A549 (cell line): ENCODE results near the gene NGFR. TPM values are rescaled to one million over a fixed set of nuclear protein-coding genes. Genes with fewer than 3 reads are reported as not detected.

Source experiments
- ATAC-seq, 2 experiments: fragments of 200-7000 bp in 1 of 2; fragments of >200 bp in 1 of 2; cut with Nextera tagmentation in 1 of 2; cut with Tn5 transposase in 1 of 2; 3 replicates each; pipeline versions ENCODE4 v1.8.0 to v1.9.1; 2018 to 2020; ENCODE audit warnings: mild to moderate bottlenecking in 1 of 2, moderate library complexity in 1 of 2
- CTCF ChIA-PET: fragments of 300-600 bp; sonication (Branson Sonifier 250); formaldehyde crosslinking; extraction: SDS; loops from one replicate; lab custom pipeline; 2021; ENCODE audit warnings: antibody characterized with exemption, inconsistent platforms; lab: Yijun Ruan, JAX
- POLR2A ChIA-PET: fragments of 350-600 bp; formaldehyde crosslinking; extraction: SDS; loops from one replicate; lab custom pipeline; 2021; ENCODE audit warnings: antibody characterized with exemption, inconsistent platforms; lab: Yijun Ruan, JAX
- DNase-seq, 2 experiments: peaks; one replicate each; pipeline versions ENCODE4 v3.0.0 to v3.0.0-alpha.2; 2011 to 2016; ENCODE audit warnings: low read depth in 1 of 2, low spot score in 1 of 2
- FAIRE-seq: peaks from 2 replicates; lab custom pipeline; 2011; peaks lifted over from hg19 to GRCh38; lab: Jason Lieb, UNC
- H3K27ac ChIP-seq, 2 experiments: fragments of >200 bp; sonication (Bioruptor Twin); formaldehyde crosslinking; 3 replicates each; pipeline ENCODE4 v1.5.1; 2016 to 2017
- H3K4me1 ChIP-seq: fragments of >200 bp; sonication (Bioruptor Twin); formaldehyde crosslinking; 3 replicates; pipeline ENCODE4 v1.6.1; 2016
- H3K4me2 ChIP-seq: fragments of >200 bp; sonication (Bioruptor Twin); formaldehyde crosslinking; 3 replicates; pipeline ENCODE4 v1.6.1; 2016
- H3K4me3 ChIP-seq: fragments of >200 bp; sonication (Bioruptor Twin); formaldehyde crosslinking; 3 replicates; pipeline ENCODE4 v1.5.1; 2016
- H3K9me3 ChIP-seq: fragments of >200 bp; sonication (Bioruptor Twin); formaldehyde crosslinking; 3 replicates; pipeline ENCODE4 v1.6.1; 2016
- BHLHE40 ChIP-seq: IDR thresholded peaks from 2 replicates; pipeline ENCODE4 v1.6.1; 2012; ENCODE audit warnings: low read depth, low read length, inconsistent platforms
- CBX8 ChIP-seq: fragments of 200-600 bp; sonication (generic); IDR thresholded peaks from 2 replicates; pipeline ENCODE4 v1.6.1; 2016
- EHMT2 ChIP-seq: fragments of 200-600 bp; sonication (generic); IDR thresholded peaks from 2 replicates; pipeline ENCODE4 v1.6.1; 2016; ENCODE audit warnings: antibody characterized with exemption, low read depth, mild to moderate bottlenecking, moderate library complexity
- EP300 ChIP-seq, 2 experiments: fragments of >200 bp; sonication (Bioruptor Twin); formaldehyde crosslinking; IDR thresholded peaks; 2 replicates in 1 of 2; 3 replicates in 1 of 2; pipeline ENCODE4 v1.6.1; 2016 to 2017
- FOSL2 ChIP-seq, 2 experiments: fragments of 450-650 bp in 1 of 2; fragments of >200 bp in 1 of 2; sonication (Bioruptor Twin) in 1 of 2; formaldehyde crosslinking; IDR thresholded peaks; 2 replicates each; pipeline versions ENCODE4 v1.5.0 to v1.6.1; 2016 to 2020; ENCODE audit warnings: mild to moderate bottlenecking in 1 of 2, moderate library complexity in 1 of 2
- HES2 ChIP-seq: fragments of >200 bp; sonication (Bioruptor Twin); formaldehyde crosslinking; IDR thresholded peaks from 2 replicates; pipeline ENCODE4 v1.6.1; 2016
- JUNB ChIP-seq: fragments of >200 bp; sonication (Bioruptor Twin); formaldehyde crosslinking; IDR thresholded peaks from 2 replicates; pipeline ENCODE4 v1.6.1; 2016
- MAFK ChIP-seq: fragments of 450-650 bp; IDR thresholded peaks from 2 replicates; pipeline ENCODE4 v1.6.1; 2014; ENCODE audit not compliant: partially characterized antibody
- MAZ ChIP-seq: fragments of 150-350 bp; IDR thresholded peaks from 2 replicates; pipeline ENCODE4 v1.6.1; 2014; ENCODE audit warnings: antibody characterized with exemption, low read depth, low read length, borderline replicate concordance
- MYC ChIP-seq: IDR thresholded peaks from 2 replicates; pipeline ENCODE4 v1.6.1; 2012; ENCODE audit warnings: mild to moderate bottlenecking, inconsistent platforms, low read length, improper control_type of control experiment, borderline replicate concordance
- NFE2L2 ChIP-seq: fragments of 150-350 bp; conservative IDR thresholded peaks from 2 replicates; pipeline ENCODE4 v1.6.1; 2014; ENCODE audit warnings: low read length
- NR3C1 ChIP-seq: fragments of >200 bp; sonication (Bioruptor Twin); formaldehyde crosslinking; IDR thresholded peaks from 3 replicates; pipeline ENCODE4 v1.6.1; 2017
- PBX3 ChIP-seq: IDR thresholded peaks from 2 replicates; pipeline ENCODE4 v1.6.1; 2012
- POLR2A ChIP-seq: IDR thresholded peaks from 2 replicates; pipeline ENCODE4 v1.6.1; 2012; ENCODE audit warnings: mild to moderate bottlenecking, low read length
- RAD21 ChIP-seq, 2 experiments: fragments of >200 bp in 1 of 2; sonication (Bioruptor Twin) in 1 of 2; formaldehyde crosslinking in 1 of 2; IDR thresholded peaks in 1 of 2; conservative IDR thresholded peaks in 1 of 2; 2 replicates in 1 of 2; 3 replicates in 1 of 2; pipeline ENCODE4 v1.6.1; 2012 to 2018; ENCODE audit warnings: inconsistent platforms in 1 of 2
- SREBF2 ChIP-seq: fragments of 450-650 bp; IDR thresholded peaks from 2 replicates; pipeline ENCODE4 v1.6.1; 2014; ENCODE audit warnings: mild to moderate bottlenecking, moderate library complexity
- USF2 ChIP-seq: fragments of 450-650 bp; IDR thresholded peaks from 2 replicates; pipeline ENCODE4 v1.6.1; 2014; ENCODE audit warnings: antibody characterized with exemption
- ZC3H11A ChIP-seq: fragments of 450-650 bp; IDR thresholded peaks from 2 replicates; pipeline ENCODE4 v1.6.1; 2014; ENCODE audit warnings: antibody characterized with exemption, mild to moderate bottlenecking
- WGBS: methylation state at CpG from one replicate; pipeline ENCODE4 v1.1.6; 2017; ENCODE audit errors: missing lambda C conversion rate; 5-methylcytosine and 5-hydroxymethylcytosine counted together
- polyA plus RNA-seq, 4 experiments: library from polyadenylated mRNA; depleted of rRNA in 3 of 4; stranded (reverse); fragments of >200 nt; fragmentation: RNase III in 1 of 4; extraction: RNeasy Plus Mini Kit Qiagen cat#74134 plus additional on column Dnase treatment in 1 of 4; gene quantifications; 2 replicates in 3 of 4; 3 replicates in 1 of 4; pipeline ENCODE4 v1.2.3, GENCODE V29; 2011 to 2017

Gene NGFR
- polyA plus RNA-seq, 2 of the 4 experiments (the other 2 are of a cell fraction) = 0.13 to 0.18 TPM

GRCh38 chr17:49452201-49452600 is 42.9 kb upstream of the NGFR start:
- FAIRE-seq (no peak), DNase-seq (no peak), ATAC-seq (no peak)
- Histone ChIP-seq H3K27ac (no peak overlapping the region), H3K4me2 (no peak overlapping the region), H3K4me1 (peaks cover 4% of the 10 kb centered on the region; the same call in 2 of the 3 replicates), H3K9me3 (no peaks in the 10 kb centered on the region), H3K4me3 (no peak overlapping the region)
- TF ChIP-seq HES2 (no peak), PBX3 (no peak), USF2 (no peak)
- POLR2A ChIA-PET = no interaction called here
- CTCF ChIA-PET = interaction anchor here (0.6 to 17.9 kb wide), 5 partner anchors 17 to 104 kb away, joined by 3 to 121 read pairs (median 11); partner anchors contain the start of gene NGFR
- 65% methylated on average over 5 of the region's 5 CpGs for WGBS

GRCh38 chr17:49452661-49453060 is 42.4 kb upstream of the NGFR start:
- no peak for FAIRE-seq
- Histone ChIP-seq H3K4me2 (no peak overlapping the region), H3K9me3 (no peaks in the 10 kb centered on the region), H3K27ac (no peak overlapping the region)
- ChIA-PET POLR2A (no interaction called here), CTCF (interaction anchor here (0.6 to 17.9 kb wide), 7 partner anchors 11 to 137 kb away, joined by 3 to 121 read pairs (median 7); partner anchors contain the start of gene NGFR)
- no peak for DNase-seq
- WGBS = 85% methylated on average over 5 of the region's 5 CpGs
- no peak for TF ChIP-seq ZC3H11A
- no peak for TF ChIP-seq EP300 (IDR thresholded peaks at IDR 0.05)
- TF ChIP-seq NFE2L2 = no peak
- TF ChIP-seq MYC = no peak
- no peak for TF ChIP-seq RAD21 (conservative IDR thresholded peaks at IDR 0.05 in 1 of 2, IDR thresholded peaks at IDR 0.05 in 1 of 2)
- TF ChIP-seq FOSL2 (IDR thresholded peaks at IDR 0.05) = no peak
- no peak for TF ChIP-seq FOSL2 (CRISPR knock-in tag; IDR thresholded peaks at IDR 0.05)
- no peak for TF ChIP-seq JUNB
- TF ChIP-seq SREBF2 = no peak
- TF ChIP-seq NR3C1 = no peak
- no peak for TF ChIP-seq BHLHE40
- TF ChIP-seq CBX8 = no peak
- TF ChIP-seq, all 56 proteins: peak for 0
- Histone ChIP-seq H3K4me1 (peaks cover 4% of the 10 kb centered on the region; the same call in 2 of the 3 replicates), H3K4me3 (no peak overlapping the region)
- no peak for ATAC-seq

GRCh38 chr17:49454050-49454449 is 41.0 kb upstream of the NGFR start:
- H3K4me1 ChIP-seq = peaks cover 4% of the 10 kb centered on the region; the same call in 2 of the 3 replicates
- DNase-seq (peak in 1 of 2 experiments; percentile 17), ATAC-seq (peak in 1 of 2 experiments; percentile 8; a peak in 1 of 6 replicates), FAIRE-seq (no peak)
- no peak for TF ChIP-seq MAFK
- no peak for TF ChIP-seq EHMT2
- no peak overlapping the region for H3K4me3 ChIP-seq
- POLR2A ChIA-PET = no interaction called here
- 57% methylated on average over 5 of the region's 5 CpGs for WGBS
- H3K27ac ChIP-seq = no peak overlapping the region
- CTCF ChIA-PET = interaction anchor here (0.7 to 17.9 kb wide), 10 partner anchors 10 to 114 kb away, joined by 3 to 121 read pairs (median 4); no protein-coding TSS in a partner anchor
- no peak overlapping the region for H3K4me2 ChIP-seq
- H3K9me3 ChIP-seq = no peaks in the 10 kb centered on the region

- TF ChIP-seq POLR2A (no peak), MAZ (no peak)
- POLR2A ChIA-PET = no interaction called here
- Histone ChIP-seq H3K4me2 (no peak overlapping the region), H3K27ac (no peak overlapping the region), H3K4me1 (peaks cover 4% of the 10 kb centered on the region; the same call in 2 of the 3 replicates), H3K4me3 (no peak overlapping the region), H3K9me3 (no peaks in the 10 kb centered on the region)
- 55% methylated on average over 9 of the region's 9 CpGs for WGBS
- FAIRE-seq (no peak), DNase-seq (no peak), ATAC-seq (no peak)
- CTCF ChIA-PET = interaction anchor here (0.9 to 17.9 kb wide), 11 partner anchors 16 to 777 kb away, joined by 3 to 121 read pairs (median 4); no protein-coding TSS in a partner anchor
These were observed 39.7 kb upstream of the NGFR start for GRCh38 chr17:49455272-49455861.
